ENCODE measurements around the gene SPEG.

SPEG gene

GRCh38 chr2:219441451-219442255 is 7.0 kb downstream of the SPEG start:
- in situ Hi-C loops (cut with MboI; ENCODE audit: low sequenced_read_pairs): no loop called here

GRCh38 chr2:219442256-219443015 is 7.8 kb downstream of the SPEG start:
- in situ Hi-C loops (cut with MboI; ENCODE audit: low sequenced_read_pairs): no loop called here

GRCh38 chr2:219443016-219443696 is 8.5 kb downstream of the SPEG start:
- in situ Hi-C loops (cut with MboI; ENCODE audit: low sequenced_read_pairs): no loop called here

- in situ Hi-C loops (cut with MboI; ENCODE audit: low sequenced_read_pairs): no loop called here
These were observed 9.0 kb downstream of the SPEG start for GRCh38 chr2:219443697-219444023.

- in situ Hi-C loops (cut with MboI; ENCODE audit: low sequenced_read_pairs): no loop called here
These were observed 10.0 kb downstream of the SPEG start for GRCh38 chr2:219444566-219445091.

GRCh38 chr2:219445220-219445640 is 10.6 kb downstream of the SPEG start:
- in situ Hi-C loops (cut with MboI; ENCODE audit: low sequenced_read_pairs): no loop called here

- in situ Hi-C loops (cut with MboI; ENCODE audit: low sequenced_read_pairs): no loop called here
These were observed 11.5 kb downstream of the SPEG start for GRCh38 chr2:219446101-219446504.

GRCh38 chr2:219446689-219447088 is 12.0 kb downstream of the SPEG start:
- in situ Hi-C loops (cut with MboI; ENCODE audit: low sequenced_read_pairs): no loop called here

- in situ Hi-C loops (cut with MboI; ENCODE audit: low sequenced_read_pairs): no loop called here
These were observed 12.8 kb downstream of the SPEG start for GRCh38 chr2:219447242-219448098.

GRCh38 chr2:219448099-219448775 is 13.6 kb downstream of the SPEG start:
- in situ Hi-C loops (cut with MboI; ENCODE audit: low sequenced_read_pairs): no loop called here

- in situ Hi-C loops (cut with MboI; ENCODE audit: low sequenced_read_pairs): no loop called here
These were observed 14.2 kb downstream of the SPEG start for GRCh38 chr2:219448776-219449341.

GRCh38 chr2:219449609-219450008 is 15.0 kb downstream of the SPEG start:
- in situ Hi-C loops (cut with MboI; ENCODE audit: low sequenced_read_pairs): no loop called here

- in situ Hi-C loops (cut with MboI; ENCODE audit: low sequenced_read_pairs): no loop called here
These were observed 17.2 kb downstream of the SPEG start for GRCh38 chr2:219451661-219452360.

GRCh38 chr2:219452361-219453317 is 18.0 kb downstream of the SPEG start:
- in situ Hi-C loops (cut with MboI; ENCODE audit: low sequenced_read_pairs): no loop called here

GRCh38 chr2:219453671-219454590 is 19.3 kb downstream of the SPEG start:
- in situ Hi-C loops (cut with MboI; ENCODE audit: low sequenced_read_pairs): no loop called here

- in situ Hi-C loops (cut with MboI; ENCODE audit: low sequenced_read_pairs): no loop called here
These were observed 20.9 kb downstream of the SPEG start for GRCh38 chr2:219455581-219455980.

Data from HL-60/S4 (cell line).